IPS-15b (cell line): ENCODE results near the gene LARP1.
"Not testable (repeated sequence)": the region's sequence is repeated elsewhere in the genome, so short reads cannot be mapped to it uniquely, and the experiment has no call there.

Experiments used
- H3K27me3 ChIP-seq: one replicate; pipeline ENCODE4 v1.6.1; 2013; ENCODE audit warnings: low read length; ENCODE audit not compliant: control insufficient read depth, insufficient read depth
- H3K36me3 ChIP-seq: one replicate; pipeline ENCODE4 v1.6.1; 2013; ENCODE audit warnings: low read length; ENCODE audit not compliant: control insufficient read depth, insufficient read depth
- H3K4me1 ChIP-seq: one replicate; pipeline ENCODE4 v1.6.1; 2013; ENCODE audit warnings: mild to moderate bottlenecking, low read length; ENCODE audit not compliant: control insufficient read depth, insufficient read depth
- H3K4me3 ChIP-seq: one replicate; pipeline ENCODE4 v1.5.1; 2013; ENCODE audit warnings: low read depth, low read length
- H3K9ac ChIP-seq: one replicate; pipeline ENCODE4 v1.6.1; 2013; ENCODE audit warnings: low read depth, mild to moderate bottlenecking, low read length
- H3K9me3 ChIP-seq: one replicate; pipeline ENCODE4 v1.6.1; 2013; ENCODE audit warnings: mild to moderate bottlenecking, low read length; ENCODE audit not compliant: control insufficient read depth, insufficient read depth

The LARP1 gene

GRCh38 chr5:154722097-154722496 is 33.1 kb upstream of the LARP1 start:
- no peak overlapping the region for H3K9ac ChIP-seq
- no peaks in the 10 kb centered on the region for H3K27me3 ChIP-seq
- H3K4me1 ChIP-seq, result peaks cover 20% of the 10 kb centered on the region
- no peaks in the 10 kb centered on the region for H3K36me3 ChIP-seq
- H3K9me3 ChIP-seq, result no peaks in the 10 kb centered on the region
- no peak overlapping the region for H3K4me3 ChIP-seq

- no peak overlapping the region for H3K4me3 ChIP-seq
- no peak overlapping the region for H3K9ac ChIP-seq
- no peaks in the 10 kb centered on the region for H3K27me3 ChIP-seq
- H3K9me3 ChIP-seq, result no peaks in the 10 kb centered on the region
- H3K36me3 ChIP-seq, result no peaks in the 10 kb centered on the region
- H3K4me1 ChIP-seq, result peaks cover 20% of the 10 kb centered on the region
Observed at GRCh38 chr5:154722936-154723335, 32.2 kb upstream of the LARP1 start.

GRCh38 chr5:154723740-154724505 is 31.3 kb upstream of the LARP1 start:
- peaks cover 20% of the 10 kb centered on the region for H3K4me1 ChIP-seq

GRCh38 chr5:154727361-154727760 is 27.8 kb upstream of the LARP1 start:
- H3K27me3 ChIP-seq, result no peaks in the 10 kb centered on the region
- H3K4me3 ChIP-seq, result no peak overlapping the region
- no peak overlapping the region for H3K9ac ChIP-seq
- peaks cover 5% of the 10 kb centered on the region for H3K4me1 ChIP-seq
- H3K36me3 ChIP-seq, result no peaks in the 10 kb centered on the region
- no peaks in the 10 kb centered on the region for H3K9me3 ChIP-seq

More at GRCh38 chr5:154723740-154724505, 31.3 kb upstream of the LARP1 start:
- Histone ChIP-seq H3K27me3 (no peaks in the 10 kb centered on the region), H3K36me3 (no peaks in the 10 kb centered on the region), H3K9me3 (no peaks in the 10 kb centered on the region), H3K9ac (no peak overlapping the region), H3K4me3 (no peak overlapping the region)

- Histone ChIP-seq H3K9ac (no peak overlapping the region), H3K4me1 (peaks cover 4% of the 10 kb centered on the region), H3K9me3 (no peaks in the 10 kb centered on the region), H3K27me3 (no peaks in the 10 kb centered on the region), H3K4me3 (no peak overlapping the region), H3K36me3 (no peaks in the 10 kb centered on the region)
Observed at GRCh38 chr5:154728939-154729588, 26.1 kb upstream of the LARP1 start.

GRCh38 chr5:154729613-154730012 is 25.6 kb upstream of the LARP1 start:
- Histone ChIP-seq H3K4me1 (peaks cover 4% of the 10 kb centered on the region), H3K4me3 (no peak overlapping the region), H3K9me3 (no peaks in the 10 kb centered on the region)

GRCh38 chr5:154730761-154731160 is 24.4 kb upstream of the LARP1 start:
- H3K9me3 ChIP-seq, result not testable (repeated sequence)

More at GRCh38 chr5:154729613-154730012, 25.6 kb upstream of the LARP1 start:
- Histone ChIP-seq H3K27me3 (no peaks in the 10 kb centered on the region), H3K36me3 (no peaks in the 10 kb centered on the region), H3K9ac (no peak overlapping the region)

GRCh38 chr5:154732212-154732611 is 23.0 kb upstream of the LARP1 start:
- Histone ChIP-seq H3K9me3 (no peaks in the 10 kb centered on the region), H3K9ac (no peak overlapping the region), H3K4me1 (peaks cover 4% of the 10 kb centered on the region), H3K36me3 (peaks cover 2% of the 10 kb centered on the region), H3K27me3 (no peaks in the 10 kb centered on the region), H3K4me3 (no peak overlapping the region)

More at GRCh38 chr5:154730761-154731160, 24.4 kb upstream of the LARP1 start:
- H3K4me1 ChIP-seq, H3K27me3 ChIP-seq, H3K4me3 ChIP-seq, H3K36me3 ChIP-seq, H3K9ac ChIP-seq: not testable (repeated sequence)

- peaks cover 4% of the 10 kb centered on the region for H3K4me1 ChIP-seq
- no peak overlapping the region for H3K4me3 ChIP-seq
- H3K9me3 ChIP-seq, result no peaks in the 10 kb centered on the region
- no peak overlapping the region for H3K9ac ChIP-seq
- peaks cover 2% of the 10 kb centered on the region for H3K36me3 ChIP-seq
- H3K27me3 ChIP-seq, result no peaks in the 10 kb centered on the region
Observed at GRCh38 chr5:154734370-154735248, 20.6 kb upstream of the LARP1 start.

GRCh38 chr5:154735362-154735761 is 19.8 kb upstream of the LARP1 start:
- H3K36me3 ChIP-seq, H3K4me1 ChIP-seq, H3K27me3 ChIP-seq, H3K4me3 ChIP-seq, H3K9ac ChIP-seq, H3K9me3 ChIP-seq: not testable (repeated sequence)

- not testable (repeated sequence) for H3K9ac ChIP-seq, H3K27me3 ChIP-seq, H3K36me3 ChIP-seq, H3K9me3 ChIP-seq, H3K4me1 ChIP-seq, H3K4me3 ChIP-seq
Observed at GRCh38 chr5:154736372-154736771, 18.8 kb upstream of the LARP1 start.
